ENCODE measurements around the gene SPEF1.

The SPEF1 gene

GRCh38 chr20:3733119-3733995 is 47.9 kb downstream of the SPEF1 start:
- no peak for DNase-seq

- no peak for DNase-seq
These were observed 48.7 kb downstream of the SPEF1 start, which contains the start of gene HSPA12B for GRCh38 chr20:3732327-3733118. Gene HSPA12B (plus strand): TSS chr20:3732685. CDS start chr20:3738675, 5,990 bp downstream.

GRCh38 chr20:3731944-3732326 is 49.3 kb downstream of the SPEF1 start:
- no peak for DNase-seq

- DNase-seq = no peak
These were observed 50.2 kb downstream of the SPEF1 start for GRCh38 chr20:3730803-3731672.

- DNase-seq = no peak
These were observed 51.3 kb downstream of the SPEF1 start for GRCh38 chr20:3729811-3730540.

GRCh38 chr20:3729378-3729777 is 51.9 kb downstream of the SPEF1 start:
- DNase-seq = no peak

GRCh38 chr20:3728876-3729275 is 52.4 kb downstream of the SPEF1 start:
- DNase-seq = no peak

- no peak for DNase-seq
These were observed 52.9 kb downstream of the SPEF1 start for GRCh38 chr20:3728354-3728753.
